Activated naive CD4-positive, alpha-beta T cell (primary cell): Measurements from ENCODE around the gene PPP2R5D.

Experiments used
- DNase-seq, 4 experiments: peaks; one replicate each; lab custom pipeline; 2025; lab: John Stamatoyannopoulos, UW

The PPP2R5D gene

GRCh38 chr6:42963855-42964605 lies 20.3 kb upstream of the PPP2R5D start:
- peak in 1 of 4 experiments; percentile 7 for DNase-seq

- DNase-seq = no peak
Observed at GRCh38 chr6:42966571-42966970, 17.8 kb upstream of the PPP2R5D start.

- DNase-seq = no peak
Observed at GRCh38 chr6:42967228-42967627, 17.1 kb upstream of the PPP2R5D start.

GRCh38 chr6:42968126-42968701 lies 16.2 kb upstream of the PPP2R5D start:
- no peak for DNase-seq

GRCh38 chr6:42968783-42969182 lies 15.6 kb upstream of the PPP2R5D start:
- no peak for DNase-seq

GRCh38 chr6:42969431-42969830 lies 14.9 kb upstream of the PPP2R5D start:
- no peak for DNase-seq

GRCh38 chr6:42969934-42970333 lies 14.4 kb upstream of the PPP2R5D start:
- no peak for DNase-seq

- no peak for DNase-seq
Observed at GRCh38 chr6:42970871-42971612, 13.3 kb upstream of the PPP2R5D start.

- no peak for DNase-seq
Observed at GRCh38 chr6:42971746-42972327, 12.5 kb upstream of the PPP2R5D start.

GRCh38 chr6:42973926-42974325 lies 10.4 kb upstream of the PPP2R5D start:
- no peak for DNase-seq

GRCh38 chr6:42974919-42975505 lies 9.4 kb upstream of the PPP2R5D start:
- DNase-seq = no peak

- DNase-seq = no peak
Observed at GRCh38 chr6:42978487-42978838, 5.9 kb upstream of the PPP2R5D start.

GRCh38 chr6:42978839-42979522 lies 5.4 kb upstream of the PPP2R5D start, which contains the start of gene PEX6:
PEX6 (minus strand) TSS chr6:42979181; CDS start chr6:42979150, 31 bp downstream.
- DNase-seq = peak; percentile 55 to 92 (median 80)

GRCh38 chr6:42979523-42980177 lies 4.7 kb upstream of the PPP2R5D start:
- no peak for DNase-seq

GRCh38 chr6:42981836-42982235 lies 2.5 kb upstream of the PPP2R5D start:
- no peak for DNase-seq

- DNase-seq = no peak
Observed at GRCh38 chr6:42984924-42985475, 630 bp downstream of the PPP2R5D start.

- no peak for DNase-seq
Observed at GRCh38 chr6:42987533-42988451, 3.4 kb downstream of the PPP2R5D start.

- no peak for DNase-seq
Observed at GRCh38 chr6:42988486-42989020, 4.2 kb downstream of the PPP2R5D start.

- no peak for DNase-seq
Observed at GRCh38 chr6:42989923-42990322, 5.6 kb downstream of the PPP2R5D start.
